HG02798 (cell line): ENCODE measurements around the gene KANSL3.
"Not testable (repeated sequence)": the region's sequence is repeated elsewhere in the genome, so short reads cannot be mapped to it uniquely, and the experiment has no call there.

Source experiments
- ATAC-seq: cut with Tn5 transposase; IDR thresholded peaks from one replicate; pipeline ENCODE4 v1.9.1; 2021; ENCODE audit warnings: mild to moderate bottlenecking; ENCODE audit not compliant: unreplicated experiment, poor library complexity

Gene KANSL3

DNA sequence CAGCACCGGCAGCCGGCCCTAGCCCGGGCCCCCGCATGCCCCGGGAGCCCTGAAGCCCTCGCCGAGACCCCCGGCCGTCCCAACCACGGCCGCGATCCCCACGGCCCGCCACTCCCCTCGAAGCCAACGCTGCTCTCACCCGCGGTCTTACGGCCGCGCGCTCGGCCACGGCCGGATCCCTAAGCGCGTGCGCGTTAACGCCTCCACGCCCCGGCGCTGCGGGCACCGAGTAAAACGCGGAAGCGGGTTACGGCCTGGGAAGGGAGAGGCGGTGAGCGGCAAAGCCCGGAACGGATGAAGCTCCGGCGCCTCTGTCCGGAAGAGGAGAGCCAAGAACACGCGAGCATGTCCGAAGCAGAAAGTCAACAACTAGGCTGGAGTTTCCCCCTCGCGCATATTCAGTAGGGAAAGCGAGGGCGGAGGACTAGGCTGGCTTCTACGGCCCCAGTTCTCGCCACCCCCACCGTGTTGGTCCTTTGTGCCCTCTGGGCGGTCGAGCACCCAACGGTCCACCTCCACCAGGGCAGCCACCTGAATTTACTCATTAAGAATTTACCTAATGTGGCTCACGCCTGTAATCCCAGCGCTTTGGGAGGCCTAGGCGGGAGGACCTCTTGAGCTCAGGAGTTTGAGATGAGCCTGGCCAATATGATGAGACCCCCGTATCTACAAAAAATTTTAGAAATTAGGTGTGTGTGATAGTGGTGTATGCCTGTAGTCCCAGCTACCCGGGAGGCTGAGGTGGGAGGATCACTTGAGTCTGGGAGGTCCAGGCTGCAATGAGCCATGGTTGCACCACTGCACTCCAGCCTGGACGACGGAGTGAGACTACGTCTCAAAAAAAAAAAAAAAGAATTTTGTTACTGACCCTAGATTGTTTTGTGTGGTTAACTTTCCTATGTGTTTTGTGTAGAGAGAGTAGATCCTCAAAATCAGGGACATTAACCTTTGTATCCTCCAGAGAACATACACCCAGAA is at the start of gene KANSL3:
KANSL3 (minus strand) TSS at position 169 of the 978 bp plus-strand sequence. CDS start 1,177 bp downstream, outside the sequence.
- peak; percentile 80 for ATAC-seq

GRCh38 chr2:96687266-96687665 is 49.2 kb upstream of the KANSL3 start:
- ATAC-seq: no peak

DNA sequence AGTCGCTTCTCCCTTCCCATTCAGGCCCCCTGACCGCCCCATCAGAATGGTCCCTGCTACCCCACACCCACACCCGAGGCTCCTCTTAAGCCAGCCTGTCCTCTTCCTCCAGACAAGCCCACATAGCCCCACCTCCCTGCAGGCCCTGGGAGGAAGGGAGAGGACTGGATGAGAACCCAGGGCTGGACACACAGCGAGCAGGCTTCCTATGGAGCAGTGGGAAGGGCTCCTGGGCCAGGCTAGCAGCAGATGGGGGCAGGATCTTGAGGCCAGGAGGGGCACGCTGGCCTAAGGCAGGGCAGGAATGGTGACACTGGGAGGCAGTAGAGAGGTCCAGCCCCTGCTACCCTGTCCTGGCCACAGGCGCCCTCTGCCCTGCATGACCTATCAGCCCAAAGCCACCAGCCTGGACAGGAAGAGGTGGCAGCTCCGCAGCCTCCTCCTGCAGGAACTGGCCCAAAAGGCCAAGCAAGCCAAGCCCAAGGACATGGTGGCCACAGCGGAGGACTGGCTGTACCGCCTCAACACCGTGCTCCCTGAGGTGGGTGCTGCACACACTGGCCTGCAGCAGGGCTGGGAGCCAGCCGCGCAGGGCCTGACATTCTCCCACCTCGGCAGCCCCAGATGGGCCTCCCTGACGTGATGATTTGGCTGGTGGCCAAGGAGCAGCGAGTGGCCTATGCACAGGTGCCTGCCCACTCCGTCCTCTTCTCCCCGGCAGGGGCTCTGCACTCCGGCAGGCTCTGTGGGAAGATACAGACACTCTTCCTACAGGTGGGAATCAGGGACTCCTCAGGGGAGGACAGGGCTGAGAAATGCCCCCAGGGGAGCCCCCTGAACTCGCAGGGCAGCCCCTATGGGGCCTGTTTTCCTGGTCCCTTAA is 47.7 kb upstream of the KANSL3 start:
- no peak for ATAC-seq

GRCh38 chr2:96684883-96685576 is 46.9 kb upstream of the KANSL3 start:
- ATAC-seq: no peak

GRCh38 chr2:96683972-96684820 is 46.1 kb upstream of the KANSL3 start:
- no peak for ATAC-seq

DNA sequence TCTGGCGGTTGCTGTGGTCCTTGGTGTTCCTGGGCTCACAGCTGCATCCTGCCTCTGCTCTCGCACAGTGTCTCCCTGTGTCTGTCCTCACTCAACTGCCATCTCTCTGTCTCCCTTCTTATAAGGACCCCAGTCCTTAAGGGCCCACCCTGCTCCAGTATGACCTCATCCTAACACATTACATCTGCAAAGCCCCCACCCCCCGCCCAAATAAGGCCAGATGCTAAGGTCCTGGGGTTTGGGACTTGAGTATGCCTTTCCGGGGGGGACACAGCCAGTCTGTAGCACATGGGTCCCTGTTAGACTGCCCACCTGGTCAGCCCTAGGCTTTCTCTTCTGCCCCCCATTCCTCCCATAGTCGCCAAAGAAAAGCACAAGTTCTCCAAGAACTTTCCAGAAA is 45.2 kb upstream of the KANSL3 start:
- ATAC-seq: no peak

GRCh38 chr2:96681540-96681939 is 43.4 kb upstream of the KANSL3 start:
- no peak for ATAC-seq

GRCh38 chr2:96680561-96681141 is 42.5 kb upstream of the KANSL3 start:
- no peak for ATAC-seq

DNA sequence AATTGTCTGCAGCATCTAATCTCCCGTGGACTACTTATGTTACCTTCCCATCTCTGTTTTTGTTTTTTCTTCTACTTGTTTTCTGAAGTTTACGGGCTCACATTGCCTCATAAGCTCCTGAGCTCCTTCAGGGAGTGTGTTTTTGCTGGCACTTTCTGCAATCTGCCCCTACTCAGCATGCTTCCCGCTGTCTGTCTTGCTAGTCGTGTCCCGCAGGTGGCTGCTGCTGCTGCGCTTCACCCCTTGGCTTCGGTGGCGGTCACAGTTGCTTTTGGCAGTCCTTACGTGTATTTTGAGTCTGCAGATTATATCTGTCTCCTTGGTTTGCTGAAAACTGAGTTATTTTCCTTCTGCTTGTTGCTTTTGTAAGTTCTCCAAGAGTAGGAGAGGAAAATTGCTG is 41.7 kb upstream of the KANSL3 start:
- no peak for ATAC-seq

GRCh38 chr2:96669539-96670215 is 31.6 kb upstream of the KANSL3 start:
- ATAC-seq: no peak

- no peak for ATAC-seq
Observed at GRCh38 chr2:96668771-96669170, 30.7 kb upstream of the KANSL3 start.

- not testable (repeated sequence) for ATAC-seq
Observed at GRCh38 chr2:96665717-96666116, 27.6 kb upstream of the KANSL3 start.

- no peak for ATAC-seq
Observed at GRCh38 chr2:96665083-96665569, 27.0 kb upstream of the KANSL3 start.

DNA sequence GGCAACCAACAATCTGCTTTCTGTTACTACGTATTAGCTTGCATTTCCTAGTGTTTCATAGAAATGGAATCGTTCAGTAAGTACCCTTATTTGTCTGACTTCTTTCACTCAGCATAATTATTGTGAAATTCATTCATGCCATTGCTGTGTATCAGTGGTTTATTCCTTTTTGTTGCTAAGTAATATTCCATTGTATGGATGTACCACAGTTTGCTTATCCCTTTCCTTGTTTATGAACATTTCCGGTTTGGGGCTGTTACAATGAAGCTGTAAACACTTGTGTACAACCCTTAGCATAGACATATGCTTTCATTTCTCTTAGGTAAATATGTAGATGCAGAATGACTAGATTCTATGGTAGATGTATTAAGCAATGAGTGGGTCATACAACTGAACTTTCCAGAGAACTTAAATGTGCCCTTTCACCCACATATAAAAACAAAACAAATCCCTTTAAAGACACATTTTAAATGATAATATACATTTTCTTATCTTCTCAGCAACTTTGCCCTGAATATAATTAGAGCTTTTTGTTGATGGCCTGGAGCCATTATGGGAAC is 26.3 kb upstream of the KANSL3 start:
- ATAC-seq: no peak

DNA sequence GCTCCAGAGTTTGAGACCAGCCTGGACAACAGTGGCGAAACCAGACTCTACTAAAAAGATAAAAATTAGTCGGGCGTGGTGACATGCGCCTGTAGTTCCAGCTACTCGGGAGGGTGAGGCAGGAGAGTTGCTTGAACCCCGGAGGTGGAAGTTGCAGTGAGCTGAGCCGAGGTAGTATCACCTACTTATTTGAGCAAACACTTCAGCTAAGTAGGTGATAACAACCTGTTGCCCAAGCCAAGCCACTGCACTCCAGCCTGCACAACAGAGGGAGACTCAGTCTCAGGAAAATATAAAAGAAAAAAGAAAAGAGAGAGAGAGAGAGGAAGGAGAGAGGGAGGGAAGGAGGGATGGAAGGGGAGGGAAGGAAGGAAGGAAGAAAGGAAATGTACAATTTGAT is 25.7 kb upstream of the KANSL3 start:
- no peak for ATAC-seq

GRCh38 chr2:96663177-96663576 is 25.1 kb upstream of the KANSL3 start:
- ATAC-seq: no peak

DNA sequence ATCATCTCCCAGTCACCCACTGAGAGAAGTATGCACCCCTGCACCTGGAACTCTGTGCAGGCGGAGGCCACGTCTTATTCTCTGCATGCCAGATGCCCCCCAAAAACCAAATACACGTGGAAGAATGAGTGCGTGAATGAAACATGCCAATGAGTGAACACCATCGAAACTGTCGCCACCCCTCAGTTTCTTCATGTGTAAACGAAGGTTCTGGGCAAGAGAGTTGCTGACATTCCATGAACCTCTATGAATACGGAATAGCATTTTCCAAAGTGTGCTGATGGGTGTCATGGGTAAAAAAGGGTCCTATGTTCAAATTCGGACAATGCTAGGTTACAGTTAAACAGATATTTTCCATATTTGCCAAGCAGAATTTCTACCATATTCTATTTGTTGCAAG is 24.2 kb upstream of the KANSL3 start:
- no peak for ATAC-seq

GRCh38 chr2:96661324-96661723 is 23.2 kb upstream of the KANSL3 start:
- ATAC-seq: no peak
